ENCODE data around the gene MYO3A.

DNA sequence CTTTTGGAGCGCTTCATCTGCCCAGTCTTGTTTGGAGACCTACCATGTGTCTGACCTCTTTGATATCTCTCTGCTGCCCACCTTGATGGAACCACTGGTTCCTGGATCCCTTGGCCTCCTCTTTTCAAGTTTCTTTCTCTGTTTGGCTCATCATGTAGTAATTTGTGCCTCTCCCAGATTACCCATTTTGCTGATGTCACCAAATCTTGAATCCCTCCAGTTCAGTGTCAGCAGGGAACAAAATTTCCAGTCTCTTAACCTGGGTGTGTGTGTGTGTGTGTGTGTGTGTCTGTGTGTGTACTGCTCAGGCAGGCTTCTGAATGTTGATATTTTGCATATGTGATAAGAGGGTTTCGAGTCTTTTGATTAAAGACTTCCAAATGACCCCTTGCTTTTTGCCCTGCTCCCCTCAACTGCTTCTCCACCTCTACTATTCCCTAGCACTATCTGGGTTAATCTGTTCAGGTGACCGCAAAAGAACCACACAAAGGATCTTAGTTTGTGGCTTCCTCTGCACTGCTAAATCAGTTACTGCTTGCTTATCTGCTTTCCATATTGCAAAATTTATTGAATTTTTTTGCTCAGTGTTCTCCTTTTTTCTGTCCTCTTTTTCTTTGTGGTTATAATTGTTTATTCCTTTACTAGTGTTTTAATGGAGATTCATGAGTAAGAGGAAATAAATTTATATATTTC is 25.7 kb downstream of the MYO3A start:
- TF ChIP-seq, protein P1, sequence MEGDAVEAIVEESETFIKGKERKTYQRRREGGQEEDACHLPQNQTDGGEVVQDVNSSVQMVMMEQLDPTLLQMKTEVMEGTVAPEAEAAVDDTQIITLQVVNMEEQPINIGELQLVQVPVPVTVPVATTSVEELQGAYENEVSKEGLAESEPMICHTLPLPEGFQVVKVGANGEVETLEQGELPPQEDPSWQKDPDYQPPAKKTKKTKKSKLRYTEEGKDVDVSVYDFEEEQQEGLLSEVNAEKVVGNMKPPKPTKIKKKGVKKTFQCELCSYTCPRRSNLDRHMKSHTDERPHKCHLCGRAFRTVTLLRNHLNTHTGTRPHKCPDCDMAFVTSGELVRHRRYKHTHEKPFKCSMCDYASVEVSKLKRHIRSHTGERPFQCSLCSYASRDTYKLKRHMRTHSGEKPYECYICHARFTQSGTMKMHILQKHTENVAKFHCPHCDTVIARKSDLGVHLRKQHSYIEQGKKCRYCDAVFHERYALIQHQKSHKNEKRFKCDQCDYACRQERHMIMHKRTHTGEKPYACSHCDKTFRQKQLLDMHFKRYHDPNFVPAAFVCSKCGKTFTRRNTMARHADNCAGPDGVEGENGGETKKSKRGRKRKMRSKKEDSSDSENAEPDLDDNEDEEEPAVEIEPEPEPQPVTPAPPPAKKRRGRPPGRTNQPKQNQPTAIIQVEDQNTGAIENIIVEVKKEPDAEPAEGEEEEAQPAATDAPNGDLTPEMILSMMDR (IDR thresholded peaks at IDR 0.05): no peak
- TF ChIP-seq POLR2A (IDR thresholded peaks at IDR 0.05) (no peak), EP300 (IDR thresholded peaks at IDR 0.05) (no peak), POLR2AphosphoS5 (IDR thresholded peaks at IDR 0.05) (no peak)
